HCT116 (cell line): ENCODE results near the gene RAP1B. TPM values are rescaled to one million over a fixed set of nuclear protein-coding genes. Genes with fewer than 3 reads are reported as not detected.

Source experiments
- ATAC-seq: fragments of 200-7000 bp; cut with Tn5 transposase; 2 replicates; pipeline ENCODE4 v1.9.1; 2020; ENCODE audit warnings: mild to moderate bottlenecking, moderate library complexity
- BruUV-seq: library from RNA; stranded (reverse); fragments of 400-500 nt; replicated peaks from 2 replicates; lab custom pipeline; 2021; lab: Mats Ljungman, UMichigan
- CTCF ChIA-PET: fragments of 300-600 bp; sonication (Branson Sonifier 250); formaldehyde crosslinking; loops from one replicate; lab custom pipeline; 2021; ENCODE audit warnings: antibody characterized with exemption; lab: Charles Lee
- POLR2A ChIA-PET: fragments of 300-600, 350-600 bp; sonication (Branson Sonifier 250); formaldehyde crosslinking; loops from one replicate; lab custom pipeline; 2021; ENCODE audit warnings: antibody characterized with exemption; lab: Charles Lee
- RAD21 ChIA-PET, 2 experiments: fragments of 300-600 bp; sonication (Branson Sonifier 250); formaldehyde crosslinking; loops; one replicate each; lab custom pipeline; 2023; ENCODE audit warnings: low total read pairs in 2 of 2; ENCODE audit not compliant: uncharacterized antibody in 2 of 2, unreplicated experiment in 2 of 2, low non-redundant PET in 1 of 2; lab: Charles Lee
- DNase-seq: peaks from one replicate; pipeline ENCODE4 v3.0.0-alpha.2; 2010; ENCODE audit warnings: low read depth, low spot score
- H2AFZ ChIP-seq: fragments of 200-600 bp; shearing (Covaris generic), sonication (generic); 2 replicates; pipeline ENCODE4 v1.6.1; 2017; ENCODE audit warnings: low read depth, mixed run types, mixed read lengths, antibody characterized with exemption, low read length; ENCODE audit not compliant: poor library complexity, severe bottlenecking
- H3K27ac ChIP-seq: 2 replicates; pipeline ENCODE4 v1.5.1; 2012; ENCODE audit warnings: low read depth, low read length
- H3K27me3 ChIP-seq: fragments of 200-600 bp; sonication (generic); 2 replicates; pipeline ENCODE4 v1.6.1; 2016; ENCODE audit warnings: mixed run types, low read length, mixed read lengths; ENCODE audit not compliant: insufficient read depth
- H3K36me3 ChIP-seq, 2 experiments: fragments of 200-500 bp in 1 of 2; fragments of 200-600 bp in 1 of 2; sonication (Bioruptor generic) in 1 of 2; sonication (generic) in 1 of 2; 2 replicates each; pipeline versions ENCODE4 v1.5.1 to v1.6.1; 2014 to 2016; ENCODE audit warnings: low read length in 2 of 2, inconsistent platforms in 1 of 2, mixed read lengths in 1 of 2, mixed run types in 1 of 2; ENCODE audit not compliant: insufficient read depth in 2 of 2, control insufficient read depth in 1 of 2
- H3K4me1 ChIP-seq, 2 experiments: fragments of 200-600 bp in 1 of 2; sonication (generic) in 1 of 2; 2 replicates each; pipeline versions ENCODE4 v1.5.1 to v1.6.1; 2012 to 2017; ENCODE audit warnings: low read length in 2 of 2, inconsistent platforms in 1 of 2, mild to moderate bottlenecking in 1 of 2, mixed read lengths in 1 of 2, mixed run types in 1 of 2, moderate library complexity in 1 of 2; ENCODE audit not compliant: insufficient read depth in 2 of 2, control insufficient read depth in 1 of 2
- H3K4me2 ChIP-seq: fragments of 200-600 bp; sonication (generic); 2 replicates; pipeline ENCODE4 v1.6.1; 2017; ENCODE audit warnings: mixed run types, low read length, mixed read lengths
- H3K4me3 ChIP-seq, 2 experiments: fragments of 200-600 bp in 1 of 2; sonication (generic) in 1 of 2; replicated peaks in 1 of 2; 2 replicates each; pipeline ENCODE4 v1.5.1; 2011 to 2016; ENCODE audit warnings: low read length in 2 of 2, control low read depth in 1 of 2, low read depth in 1 of 2, mild to moderate bottlenecking in 1 of 2, mixed read lengths in 1 of 2, mixed run types in 1 of 2
- H3K79me2 ChIP-seq: fragments of 200-600 bp; sonication (generic); 2 replicates; pipeline ENCODE4 v1.6.1; 2017; ENCODE audit warnings: mild to moderate bottlenecking, mixed run types, low read length, moderate library complexity, mixed read lengths; ENCODE audit not compliant: insufficient read depth
- H3K9ac ChIP-seq: fragments of 200-600 bp; sonication (generic); 2 replicates; pipeline ENCODE4 v1.6.1; 2016; ENCODE audit warnings: low read length, mixed read lengths
- H3K9me2 ChIP-seq: fragments of 200-600 bp; sonication (generic), shearing (Covaris generic); 2 replicates; pipeline ENCODE4 v1.6.1; 2017; ENCODE audit warnings: mixed run types, mild to moderate bottlenecking, moderate library complexity; ENCODE audit not compliant: insufficient read depth
- H3K9me3 ChIP-seq, 2 experiments: fragments of 200-500 bp in 1 of 2; fragments of 200-600 bp in 1 of 2; sonication (Bioruptor generic) in 1 of 2; sonication (generic) in 1 of 2; 2 replicates each; pipeline ENCODE4 v1.6.1; 2014 to 2017; ENCODE audit warnings: low read length in 2 of 2, mixed read lengths in 2 of 2, inconsistent platforms in 1 of 2, low read depth in 1 of 2, mild to moderate bottlenecking in 1 of 2, mixed run types in 1 of 2, moderate library complexity in 1 of 2; ENCODE audit not compliant: control insufficient read depth in 1 of 2, insufficient read depth in 1 of 2
- H4K20me1 ChIP-seq: fragments of 200-600 bp; sonication (generic), shearing (Covaris generic); 2 replicates; pipeline ENCODE4 v1.6.1; 2017; ENCODE audit warnings: mixed run types, mild to moderate bottlenecking, moderate library complexity; ENCODE audit not compliant: insufficient read depth
- CBX3 ChIP-seq: IDR thresholded peaks from 2 replicates; pipeline ENCODE4 v1.6.1; 2012; ENCODE audit warnings: low read depth
- EGR1 ChIP-seq: IDR thresholded peaks from 2 replicates; pipeline ENCODE4 v1.6.1; 2012; ENCODE audit warnings: low read depth
- EZH2phosphoT487 ChIP-seq: fragments of 200-600 bp; IDR thresholded peaks from 2 replicates; pipeline ENCODE4 v1.6.1; 2018; ENCODE audit warnings: antibody characterized with exemption, borderline replicate concordance
- FOSL1 ChIP-seq: IDR thresholded peaks from 2 replicates; pipeline ENCODE4 v1.6.1; 2012; ENCODE audit warnings: low read depth
- POLR2AphosphoS5 ChIP-seq: IDR thresholded peaks from 2 replicates; pipeline ENCODE4 v1.6.1; 2011; ENCODE audit warnings: mild to moderate bottlenecking, low read depth, low read length, moderate library complexity
- SIN3A ChIP-seq: IDR thresholded peaks from 2 replicates; pipeline ENCODE4 v1.6.1; 2012; ENCODE audit warnings: low read depth
- SP1 ChIP-seq: IDR thresholded peaks from 2 replicates; pipeline ENCODE4 v1.6.1; 2012; ENCODE audit warnings: low read depth
- SRF ChIP-seq: IDR thresholded peaks from 2 replicates; pipeline ENCODE4 v1.6.1; 2012; ENCODE audit warnings: low read depth
- intact Hi-C: fragments of 100-400 bp; cut with micrococcal nuclease; formaldehyde crosslinking; loops from 2 replicates; pipeline ENCODE4 v1.10.0; 2022
- total RNA-seq: library from RNA; stranded (reverse); gene quantifications from one replicate; pipeline ENCODE4 v1.2.1, GENCODE V29; 2021; ENCODE audit not compliant: unreplicated experiment
- TF ChIP-seq, protein P1 (sequence below): IDR thresholded peaks from 2 replicates; pipeline ENCODE4 v1.6.1; 2012; ENCODE audit warnings: low read depth
- TF ChIP-seq, protein P2 (sequence below), 3 experiments: fragments of 200-600 bp in 1 of 3; sonication (generic) in 1 of 3; IDR thresholded peaks in 2 of 3; conservative IDR thresholded peaks in 1 of 3; 2 replicates each; pipeline ENCODE4 v1.5.1; 2012 to 2017; ENCODE audit warnings: low read depth in 2 of 3, low read length in 2 of 3, antibody characterized with exemption in 1 of 3, borderline replicate concordance in 1 of 3, control low read depth in 1 of 3, mild to moderate bottlenecking in 1 of 3, mixed read lengths in 1 of 3, mixed run types in 1 of 3, moderate library complexity in 1 of 3; ENCODE audit not compliant: insufficient read depth in 1 of 3
- TF ChIP-seq, protein P3 (sequence below): IDR thresholded peaks from 2 replicates; pipeline ENCODE4 v1.6.1; 2012
- TF ChIP-seq, protein P4 (sequence below): IDR thresholded peaks from 2 replicates; pipeline ENCODE4 v1.6.1; 2012

Gene RAP1B
- total RNA-seq, 1 experiment from 2014 or later: 79.2 TPM

DNA sequence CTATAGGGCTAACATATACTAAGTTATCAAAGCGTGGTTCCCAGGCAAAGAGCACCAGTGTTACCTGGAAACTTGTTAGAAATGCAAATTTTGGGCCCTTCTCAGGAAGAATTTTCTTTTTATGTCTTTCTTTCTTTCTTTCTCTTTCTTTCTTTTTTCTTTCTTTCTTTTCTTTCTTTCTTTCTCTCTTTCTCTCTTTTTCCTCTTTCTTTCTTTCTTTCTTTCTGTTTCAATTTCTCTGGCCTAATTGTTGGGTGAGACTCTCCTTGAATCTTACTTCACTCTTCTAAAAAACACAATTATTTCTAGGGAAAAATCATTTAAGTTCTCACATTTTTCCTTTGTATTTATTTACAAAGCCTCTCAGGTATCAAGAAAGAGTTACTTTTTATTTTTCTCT is 46.5 kb upstream of the RAP1B start:
- no peak for ATAC-seq
- no peak for TF ChIP-seq SIN3A
- no peak for TF ChIP-seq EGR1
- TF ChIP-seq, protein P1, sequence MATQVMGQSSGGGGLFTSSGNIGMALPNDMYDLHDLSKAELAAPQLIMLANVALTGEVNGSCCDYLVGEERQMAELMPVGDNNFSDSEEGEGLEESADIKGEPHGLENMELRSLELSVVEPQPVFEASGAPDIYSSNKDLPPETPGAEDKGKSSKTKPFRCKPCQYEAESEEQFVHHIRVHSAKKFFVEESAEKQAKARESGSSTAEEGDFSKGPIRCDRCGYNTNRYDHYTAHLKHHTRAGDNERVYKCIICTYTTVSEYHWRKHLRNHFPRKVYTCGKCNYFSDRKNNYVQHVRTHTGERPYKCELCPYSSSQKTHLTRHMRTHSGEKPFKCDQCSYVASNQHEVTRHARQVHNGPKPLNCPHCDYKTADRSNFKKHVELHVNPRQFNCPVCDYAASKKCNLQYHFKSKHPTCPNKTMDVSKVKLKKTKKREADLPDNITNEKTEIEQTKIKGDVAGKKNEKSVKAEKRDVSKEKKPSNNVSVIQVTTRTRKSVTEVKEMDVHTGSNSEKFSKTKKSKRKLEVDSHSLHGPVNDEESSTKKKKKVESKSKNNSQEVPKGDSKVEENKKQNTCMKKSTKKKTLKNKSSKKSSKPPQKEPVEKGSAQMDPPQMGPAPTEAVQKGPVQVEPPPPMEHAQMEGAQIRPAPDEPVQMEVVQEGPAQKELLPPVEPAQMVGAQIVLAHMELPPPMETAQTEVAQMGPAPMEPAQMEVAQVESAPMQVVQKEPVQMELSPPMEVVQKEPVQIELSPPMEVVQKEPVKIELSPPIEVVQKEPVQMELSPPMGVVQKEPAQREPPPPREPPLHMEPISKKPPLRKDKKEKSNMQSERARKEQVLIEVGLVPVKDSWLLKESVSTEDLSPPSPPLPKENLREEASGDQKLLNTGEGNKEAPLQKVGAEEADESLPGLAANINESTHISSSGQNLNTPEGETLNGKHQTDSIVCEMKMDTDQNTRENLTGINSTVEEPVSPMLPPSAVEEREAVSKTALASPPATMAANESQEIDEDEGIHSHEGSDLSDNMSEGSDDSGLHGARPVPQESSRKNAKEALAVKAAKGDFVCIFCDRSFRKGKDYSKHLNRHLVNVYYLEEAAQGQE: no peak
- no peak for TF ChIP-seq POLR2AphosphoS5
- TF ChIP-seq, protein P2, sequence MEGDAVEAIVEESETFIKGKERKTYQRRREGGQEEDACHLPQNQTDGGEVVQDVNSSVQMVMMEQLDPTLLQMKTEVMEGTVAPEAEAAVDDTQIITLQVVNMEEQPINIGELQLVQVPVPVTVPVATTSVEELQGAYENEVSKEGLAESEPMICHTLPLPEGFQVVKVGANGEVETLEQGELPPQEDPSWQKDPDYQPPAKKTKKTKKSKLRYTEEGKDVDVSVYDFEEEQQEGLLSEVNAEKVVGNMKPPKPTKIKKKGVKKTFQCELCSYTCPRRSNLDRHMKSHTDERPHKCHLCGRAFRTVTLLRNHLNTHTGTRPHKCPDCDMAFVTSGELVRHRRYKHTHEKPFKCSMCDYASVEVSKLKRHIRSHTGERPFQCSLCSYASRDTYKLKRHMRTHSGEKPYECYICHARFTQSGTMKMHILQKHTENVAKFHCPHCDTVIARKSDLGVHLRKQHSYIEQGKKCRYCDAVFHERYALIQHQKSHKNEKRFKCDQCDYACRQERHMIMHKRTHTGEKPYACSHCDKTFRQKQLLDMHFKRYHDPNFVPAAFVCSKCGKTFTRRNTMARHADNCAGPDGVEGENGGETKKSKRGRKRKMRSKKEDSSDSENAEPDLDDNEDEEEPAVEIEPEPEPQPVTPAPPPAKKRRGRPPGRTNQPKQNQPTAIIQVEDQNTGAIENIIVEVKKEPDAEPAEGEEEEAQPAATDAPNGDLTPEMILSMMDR (IDR thresholded peaks at IDR 0.05 in 2 of 3, conservative IDR thresholded peaks at IDR 0.05 in 1 of 3; ENCODE audit: borderline replicate concordance in 1 of 3, insufficient read depth in 1 of 3, low read depth in 2 of 3, low read length in 2 of 3): no peak
- no peak for TF ChIP-seq EZH2phosphoT487
- TF ChIP-seq, protein P3, sequence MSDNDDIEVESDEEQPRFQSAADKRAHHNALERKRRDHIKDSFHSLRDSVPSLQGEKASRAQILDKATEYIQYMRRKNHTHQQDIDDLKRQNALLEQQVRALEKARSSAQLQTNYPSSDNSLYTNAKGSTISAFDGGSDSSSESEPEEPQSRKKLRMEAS: no peak
- TF ChIP-seq, protein P4, sequence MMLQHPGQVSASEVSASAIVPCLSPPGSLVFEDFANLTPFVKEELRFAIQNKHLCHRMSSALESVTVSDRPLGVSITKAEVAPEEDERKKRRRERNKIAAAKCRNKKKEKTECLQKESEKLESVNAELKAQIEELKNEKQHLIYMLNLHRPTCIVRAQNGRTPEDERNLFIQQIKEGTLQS: no peak
- no peak for TF ChIP-seq FOSL1
- TF ChIP-seq SRF: no peak
- TF ChIP-seq SP1: no peak
- TF ChIP-seq CBX3: no peak
- TF ChIP-seq, all 23 proteins: peak for 0
- no peak for DNase-seq
- Histone ChIP-seq H4K20me1 (no peaks in the 10 kb centered on the region), H3K4me3 (no peak overlapping the region), H3K9me3 (no peaks in the 10 kb centered on the region), H3K27me3 (no peaks in the 10 kb centered on the region), H3K4me2 (no peak overlapping the region), H3K79me2 (no peaks in the 10 kb centered on the region), H3K27ac (no peak overlapping the region), H3K36me3 (no peaks in the 10 kb centered on the region), H3K4me1 (peaks cover 0 to 15% of the 10 kb centered on the region in 2 experiments; a peak in 2 of 4 replicates), H3K9me2 (no peaks in the 10 kb centered on the region), H3K9ac (no peak overlapping the region), H2AFZ (no peak overlapping the region)
- BruUV-seq: no TSS peak
- ChIA-PET POLR2A (no interaction called here), RAD21 (no interaction called here), CTCF (no interaction called here)
- intact Hi-C loops: no loop called here
